ENCODE measurements around the gene PCDHGA4.
"Not testable (repeated sequence)": the region's sequence is repeated elsewhere in the genome, so short reads cannot be mapped to it uniquely, and the experiment has no call there.

Gene PCDHGA4

DNA sequence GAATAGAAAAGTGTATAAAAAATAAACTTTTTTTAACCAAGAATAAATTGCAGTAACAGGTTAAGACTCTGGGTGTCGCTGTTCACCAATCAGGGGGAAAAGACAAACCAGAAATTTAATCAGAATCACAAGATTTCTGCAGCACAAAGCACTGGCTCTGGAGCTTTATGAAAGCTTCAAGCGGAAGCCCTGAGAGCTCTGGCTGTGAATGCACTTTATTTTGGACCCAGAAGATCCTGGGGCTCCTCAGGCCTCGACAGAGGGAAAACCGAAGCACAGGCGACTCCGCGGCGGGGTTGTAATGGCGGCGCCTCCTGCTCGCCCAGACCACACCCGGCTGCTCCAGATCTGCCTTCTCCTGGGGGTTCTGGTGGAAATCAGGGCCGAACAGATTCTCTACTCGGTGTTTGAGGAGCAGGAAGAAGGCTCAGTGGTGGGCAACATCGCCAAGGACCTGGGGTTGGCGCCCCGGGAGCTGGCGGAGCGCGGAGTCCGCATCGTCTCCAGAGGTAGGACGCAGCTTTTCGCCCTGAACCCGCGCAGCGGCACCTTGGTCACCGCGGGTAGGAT is at the start of gene PCDHGA4:
TSS of gene PCDHGA4 (plus strand) at position 122 of the 570 bp plus-strand sequence. CDS start at position 209, 87 bp downstream.
- no peaks in the 10 kb centered on the region for H4K20me1 ChIP-seq
- TF ChIP-seq Cebpa-rat (IDR thresholded peaks at IDR 0.05), result no peak
- no peak within 1 kb of the TSS for H3K9ac ChIP-seq
- H3K4me1 ChIP-seq, result no peaks in the 10 kb centered on the region
- no peak within 1 kb of the TSS for H3K27ac ChIP-seq
- no peak within 1 kb of the TSS for H3K4me3 ChIP-seq
- peaks cover 69 to 93% (median 81%) of the 10 kb centered on the region in 11 experiments for H3K9me3 ChIP-seq (replicated peaks in 1 of 11)
- no peak within 1 kb of the TSS for H3K4me2 ChIP-seq
- peaks cover 0 to 5% (median 0%) of the 10 kb centered on the region in 11 experiments; a peak in 1 of 22 replicates for H3K36me3 ChIP-seq
- no peaks in the 10 kb centered on the region for H3K27me3 ChIP-seq

DNA sequence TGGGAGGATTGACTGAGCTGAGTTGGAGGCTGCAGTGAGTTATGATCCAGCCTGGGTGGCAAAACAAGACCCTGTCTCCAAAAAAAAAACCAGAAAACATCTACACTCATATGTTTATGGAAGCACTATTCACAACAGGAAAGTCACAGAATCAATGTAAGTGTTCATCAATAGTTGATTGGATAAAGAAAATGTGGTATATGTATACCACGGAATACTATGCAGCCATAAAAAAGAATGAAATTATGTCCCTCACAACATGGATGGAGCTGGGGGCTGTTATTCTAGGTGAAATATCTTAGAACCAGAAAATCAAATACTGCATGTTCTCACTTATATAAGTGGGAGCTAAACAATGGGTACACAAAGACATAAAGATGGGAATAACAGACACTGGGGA is 48.2 kb upstream of the PCDHGA4 start:
- no peak for TF ChIP-seq Cebpa-rat (IDR thresholded peaks at IDR 0.05)
- Histone ChIP-seq H3K4me3 (no peak overlapping the region; a peak in 1 of 20 replicates), H4K20me1 (no peaks in the 10 kb centered on the region), H3K4me2 (no peak overlapping the region), H3K27me3 (no peaks in the 10 kb centered on the region), H3K36me3 (peaks cover 45 to 94% (median 71%) of the 10 kb centered on the region in 11 experiments), H3K9me3 (replicated peaks in 1 of 11) (peaks cover 93 to 100% (median 97%) of the 10 kb centered on the region in 11 experiments), H3K9ac (no peak overlapping the region), H3K4me1 (peaks cover 0 to under 1% (median 0%) of the 10 kb centered on the region in 10 experiments; a peak in 1 of 20 replicates), H3K27ac (no peak overlapping the region)

DNA sequence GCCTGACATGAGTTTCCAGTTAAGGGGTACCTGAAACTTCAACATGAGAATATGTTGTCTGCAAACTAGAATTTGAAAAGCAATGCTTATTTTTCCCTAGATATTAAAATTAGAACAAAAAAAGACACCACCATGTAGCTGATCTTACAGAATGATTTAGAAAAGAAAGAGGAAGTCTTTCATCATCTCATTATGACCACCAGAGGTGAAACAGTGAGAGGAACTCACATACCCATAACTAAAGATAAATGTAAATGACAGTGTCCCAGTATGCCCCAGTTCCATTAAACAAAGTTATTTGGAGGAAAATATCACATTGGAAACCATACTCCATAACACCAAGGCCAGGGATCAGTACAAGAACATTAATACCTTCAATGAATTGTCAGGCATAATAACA is 41.1 kb upstream of the PCDHGA4 start:
- H3K27me3 ChIP-seq, result no peaks in the 10 kb centered on the region; a peak in 1 of 22 replicates
- H3K4me2 ChIP-seq, result no peak overlapping the region
- peak overlapping the region in 1 of 10 experiments; percentile 28; a peak in 1 of 20 replicates for H3K4me3 ChIP-seq
- H4K20me1 ChIP-seq, result peaks cover 0 to 10% (median 0%) of the 10 kb centered on the region in 11 experiments; a peak in 1 of 22 replicates
- no peaks in the 10 kb centered on the region for H3K4me1 ChIP-seq
- H3K27ac ChIP-seq, result no peak overlapping the region
- H3K9me3 ChIP-seq (replicated peaks in 1 of 11), result peaks cover 93 to 100% (median 97%) of the 10 kb centered on the region in 11 experiments
- TF ChIP-seq Cebpa-rat (IDR thresholded peaks at IDR 0.05), result no peak
- peaks cover 76 to 95% (median 85%) of the 10 kb centered on the region in 11 experiments for H3K36me3 ChIP-seq
- no peak overlapping the region for H3K9ac ChIP-seq

DNA sequence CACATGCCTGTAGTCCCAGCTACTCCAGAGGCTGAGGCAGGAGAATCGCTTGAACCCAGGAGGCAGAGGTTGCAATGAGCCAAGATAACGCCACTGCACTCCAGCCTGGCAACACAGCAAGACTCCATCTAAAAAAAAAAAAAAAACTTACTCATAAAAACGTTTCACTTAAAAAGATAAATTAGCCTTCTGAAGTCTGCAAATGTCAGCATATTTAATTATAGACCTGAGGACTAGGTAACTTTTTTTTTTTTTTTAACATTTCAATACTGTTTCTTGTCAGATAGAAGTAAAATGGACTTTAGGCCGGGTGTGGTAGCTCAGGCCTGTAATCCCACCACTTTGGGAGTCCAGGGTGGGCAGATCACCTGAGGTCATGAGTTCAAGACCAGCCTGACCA is 37.9 kb upstream of the PCDHGA4 start:
- H3K27me3 ChIP-seq, H3K9ac ChIP-seq, H3K4me1 ChIP-seq, H3K4me2 ChIP-seq, H3K27ac ChIP-seq, H4K20me1 ChIP-seq: not testable (repeated sequence)
- Histone ChIP-seq H3K4me3 (peak overlapping the region; percentile 2 to 90 (median 78); a peak in 14 of 20 replicates), H3K9me3 (replicated peaks in 1 of 11) (peaks cover 96 to 100% (median 99%) of the 10 kb centered on the region in 11 experiments), H3K36me3 (peaks cover 75 to 82% (median 80%) of the 10 kb centered on the region in 11 experiments)

DNA sequence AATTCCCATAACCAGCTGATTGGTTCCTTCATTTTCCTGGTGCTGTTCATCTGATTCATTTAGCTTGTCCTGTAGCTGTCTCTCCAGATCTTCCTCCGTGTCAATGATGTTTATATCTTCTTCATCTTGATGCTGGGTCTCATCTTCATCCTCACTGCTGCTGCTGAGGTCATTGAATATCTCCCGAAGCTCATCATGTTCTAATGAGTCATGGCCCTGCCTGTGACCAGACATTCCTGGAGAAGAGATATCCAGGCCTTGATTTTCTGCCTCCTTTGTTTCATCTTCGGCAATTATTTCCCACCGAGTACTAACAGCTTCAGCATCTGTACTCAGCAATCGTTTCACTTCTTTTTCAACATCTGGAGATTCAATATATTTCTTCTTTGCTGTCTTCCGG is 35.6 kb upstream of the PCDHGA4 start:
- Histone ChIP-seq H3K4me1 (peaks cover 0 to 5% (median 0%) of the 10 kb centered on the region in 10 experiments; a peak in 2 of 20 replicates), H4K20me1 (peaks cover 0 to 10% (median 0%) of the 10 kb centered on the region in 11 experiments; a peak in 1 of 22 replicates), H3K4me3 (peak overlapping the region; percentile 70 to 90 (median 81)), H3K9ac (no peak overlapping the region), H3K4me2 (peak overlapping the region in 6 of 11 experiments; percentile 30 to 64 (median 52); a peak in 4 of 22 replicates), H3K36me3 (peaks cover 54 to 59% (median 58%) of the 10 kb centered on the region in 11 experiments), H3K27ac (no peak overlapping the region), H3K9me3 (replicated peaks in 1 of 11) (peaks cover 96 to 100% (median 98%) of the 10 kb centered on the region in 11 experiments), H3K27me3 (peaks cover 0 to 3% (median 0%) of the 10 kb centered on the region in 11 experiments; a peak in 2 of 22 replicates)
- TF ChIP-seq Cebpa-rat (IDR thresholded peaks at IDR 0.05), result no peak

DNA sequence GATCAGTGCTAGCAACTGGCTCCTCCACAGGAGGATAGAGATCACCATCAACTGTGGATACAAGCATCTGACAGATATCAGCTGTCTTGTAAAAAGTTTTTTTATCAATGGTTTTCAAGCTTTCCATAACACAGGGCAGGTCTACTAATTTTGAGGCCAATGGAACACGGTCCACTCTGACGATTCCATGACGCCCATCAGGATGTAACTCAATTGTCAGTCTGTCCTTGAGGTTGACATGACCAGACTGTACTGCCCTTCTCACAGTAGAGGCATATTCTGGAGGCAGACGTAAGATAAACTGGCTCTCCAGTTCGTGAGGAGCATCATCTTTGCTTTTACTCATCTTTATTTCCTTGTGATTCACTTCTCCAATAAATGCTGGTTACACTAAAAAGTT is 35.1 kb upstream of the PCDHGA4 start:
- H3K4me2 ChIP-seq, result peak overlapping the region; percentile 30 to 71 (median 59)
- peak overlapping the region in 7 of 11 experiments; percentile 95 to 99 (median 97); a peak in 8 of 22 replicates for H3K27ac ChIP-seq
- H3K27me3 ChIP-seq, result peaks cover 0 to 3% (median 0%) of the 10 kb centered on the region in 11 experiments; a peak in 2 of 22 replicates
- H3K4me3 ChIP-seq, result peak overlapping the region; percentile 70 to 90 (median 81)
- H3K9ac ChIP-seq, result peak overlapping the region in 2 of 11 experiments; percentile 94 to 95; a peak in 3 of 22 replicates
- H4K20me1 ChIP-seq, result peaks cover 0 to 10% (median 0%) of the 10 kb centered on the region in 11 experiments; a peak in 1 of 22 replicates
- H3K4me1 ChIP-seq, result peaks cover 0 to 5% (median 0%) of the 10 kb centered on the region in 10 experiments; a peak in 2 of 20 replicates
- peaks cover 95 to 100% (median 98%) of the 10 kb centered on the region in 11 experiments for H3K9me3 ChIP-seq (replicated peaks in 1 of 11)
- no peak for TF ChIP-seq Cebpa-rat (IDR thresholded peaks at IDR 0.05)
- peaks cover 52 to 54% (median 53%) of the 10 kb centered on the region in 11 experiments for H3K36me3 ChIP-seq

DNA sequence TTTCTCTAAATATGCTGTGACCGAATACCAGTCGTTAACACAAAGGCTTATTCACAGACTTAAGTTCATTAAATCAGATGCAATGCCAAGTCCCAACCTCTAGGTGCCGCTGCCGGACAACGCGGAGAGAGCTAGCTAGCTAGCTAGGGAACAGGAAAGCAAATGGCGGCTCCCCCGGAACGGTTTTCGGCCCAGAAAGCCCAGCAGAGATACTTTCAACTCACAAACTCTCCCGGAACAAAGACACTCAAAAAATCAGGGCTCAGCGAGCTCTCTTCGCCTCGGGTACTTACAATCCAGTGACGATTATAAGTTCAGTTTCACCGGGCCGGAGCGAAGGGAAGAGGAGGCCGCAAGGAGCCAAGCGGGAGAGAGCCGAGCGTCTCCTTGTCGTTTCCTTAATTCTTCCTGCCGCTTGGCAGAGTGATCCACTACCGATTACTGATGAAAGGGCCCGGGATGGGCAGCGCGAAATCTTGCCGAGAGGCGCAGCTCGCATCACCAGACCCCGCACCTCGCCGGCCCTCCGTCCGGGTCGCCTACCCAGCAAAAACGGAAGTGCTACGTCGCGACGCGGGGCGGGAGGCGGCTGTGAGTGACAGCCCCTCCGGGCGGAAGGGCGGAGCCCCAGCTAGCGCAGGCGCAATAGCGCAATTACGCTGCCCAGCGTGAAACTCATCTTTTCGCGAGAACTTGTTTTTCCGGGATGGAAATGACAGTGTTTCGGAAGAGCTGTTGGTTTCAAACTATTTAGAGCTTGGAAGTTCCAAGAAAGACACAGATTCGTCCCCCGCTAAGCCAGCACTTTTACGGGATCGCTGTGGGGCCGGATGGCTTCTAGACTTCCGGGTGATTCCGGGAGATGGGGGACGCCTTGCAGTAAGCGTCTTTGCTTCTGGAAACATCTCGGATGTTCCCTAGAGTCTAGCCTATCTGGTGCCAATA is 34.3 kb upstream of the PCDHGA4 start, which contains the start of gene TAF7:
TSS of gene TAF7 (minus strand) at position 560 of the 945 bp plus-strand sequence. CDS start 740 bp downstream, outside the sequence.
- peak within 1 kb of the TSS; percentile 95 to 99 (median 97) for H3K27ac ChIP-seq
- peak within 1 kb of the TSS; percentile 70 to 90 (median 81) for H3K4me3 ChIP-seq
- peaks cover 0 to 5% (median 0%) of the 10 kb centered on the region in 10 experiments; a peak in 2 of 20 replicates for H3K4me1 ChIP-seq
- peak within 1 kb of the TSS; percentile 92 to 99 (median 94) for H3K9ac ChIP-seq
- peaks cover 44 to 46% (median 45%) of the 10 kb centered on the region in 11 experiments for H3K36me3 ChIP-seq
- H3K4me2 ChIP-seq, result peak within 1 kb of the TSS; percentile 38 to 71 (median 59)
- peaks cover 0 to 3% (median 0%) of the 10 kb centered on the region in 11 experiments; a peak in 2 of 22 replicates for H3K27me3 ChIP-seq
- peaks cover 93 to 99% (median 97%) of the 10 kb centered on the region in 11 experiments for H3K9me3 ChIP-seq (replicated peaks in 1 of 11)
- peaks cover 0 to 5% (median 0%) of the 10 kb centered on the region in 11 experiments; a peak in 1 of 22 replicates for H4K20me1 ChIP-seq
- no peak for TF ChIP-seq Cebpa-rat (IDR thresholded peaks at IDR 0.05)

DNA sequence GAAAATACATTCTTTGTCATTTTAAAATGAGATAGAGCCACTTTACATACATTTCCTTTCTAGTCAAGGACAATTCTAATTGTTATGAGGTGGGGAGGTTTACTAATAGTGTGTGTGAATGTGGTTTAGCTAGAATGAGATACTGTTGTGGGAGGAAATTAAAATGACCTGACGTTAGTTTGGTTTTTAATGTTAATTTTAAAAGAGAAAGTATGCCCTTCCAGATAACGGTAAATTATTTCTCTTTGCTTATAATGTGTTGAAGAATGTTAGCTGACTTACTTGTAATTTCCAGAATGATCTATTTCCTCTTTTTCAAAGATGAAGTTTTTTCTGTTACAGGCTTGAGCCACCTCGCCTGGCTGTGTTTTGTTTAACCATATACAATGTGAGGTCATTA is 32.6 kb upstream of the PCDHGA4 start:
- H3K27ac ChIP-seq, result no peak overlapping the region
- TF ChIP-seq Cebpa-rat (IDR thresholded peaks at IDR 0.05), result no peak
- H3K4me1 ChIP-seq, result peaks cover 0 to 9% (median 6%) of the 10 kb centered on the region in 10 experiments; a peak in 8 of 20 replicates
- H3K9ac ChIP-seq, result no peak overlapping the region
- H3K4me3 ChIP-seq, result no peak overlapping the region
- no peak overlapping the region for H3K4me2 ChIP-seq
- peaks cover 88 to 98% (median 93%) of the 10 kb centered on the region in 11 experiments for H3K9me3 ChIP-seq (replicated peaks in 1 of 11)
- H3K27me3 ChIP-seq, result peaks cover 0 to 3% (median 0%) of the 10 kb centered on the region in 11 experiments; a peak in 2 of 22 replicates
- H3K36me3 ChIP-seq, result peaks cover 27 to 29% (median 27%) of the 10 kb centered on the region in 11 experiments
- no peaks in the 10 kb centered on the region for H4K20me1 ChIP-seq
